ENCODE measurements around the gene TMEM191C. TPM values are rescaled to one million over a fixed set of nuclear protein-coding genes. Genes with fewer than 3 reads are reported as not detected.
A peak's percentile ranks its signal among the peaks of the same experiment; 100 is the strongest.
"Not testable (repeated sequence)": the region's sequence is repeated elsewhere in the genome, so short reads cannot be mapped to it uniquely, and the experiment has no call there.

TMEM191C gene
- total RNA-seq, 1 donor from 2014 or later = 6.8 TPM

DNA sequence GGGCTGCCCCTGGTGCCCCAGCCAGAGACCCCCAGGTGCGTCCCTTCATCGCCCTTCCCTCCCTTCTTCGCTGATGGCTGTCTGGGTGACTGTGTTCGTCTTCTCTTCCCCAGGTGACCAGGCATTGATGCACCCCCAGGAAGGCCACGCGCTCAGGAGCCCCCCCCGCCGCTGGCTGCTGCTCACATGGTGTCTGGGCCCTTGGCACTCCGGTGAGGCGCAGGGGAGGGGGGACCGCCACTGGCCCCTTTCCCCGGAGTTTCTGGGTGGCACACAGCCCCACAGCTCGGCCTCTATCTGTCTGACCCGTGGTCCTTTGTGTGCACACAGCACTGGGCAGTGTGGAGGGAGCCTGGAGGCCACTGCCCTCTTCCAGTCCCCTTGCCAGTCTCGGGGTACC is 24.5 kb upstream of the TMEM191C start:
- not testable (repeated sequence) for H3K27ac Mint-ChIP-seq, H3K9me3 Mint-ChIP-seq

DNA sequence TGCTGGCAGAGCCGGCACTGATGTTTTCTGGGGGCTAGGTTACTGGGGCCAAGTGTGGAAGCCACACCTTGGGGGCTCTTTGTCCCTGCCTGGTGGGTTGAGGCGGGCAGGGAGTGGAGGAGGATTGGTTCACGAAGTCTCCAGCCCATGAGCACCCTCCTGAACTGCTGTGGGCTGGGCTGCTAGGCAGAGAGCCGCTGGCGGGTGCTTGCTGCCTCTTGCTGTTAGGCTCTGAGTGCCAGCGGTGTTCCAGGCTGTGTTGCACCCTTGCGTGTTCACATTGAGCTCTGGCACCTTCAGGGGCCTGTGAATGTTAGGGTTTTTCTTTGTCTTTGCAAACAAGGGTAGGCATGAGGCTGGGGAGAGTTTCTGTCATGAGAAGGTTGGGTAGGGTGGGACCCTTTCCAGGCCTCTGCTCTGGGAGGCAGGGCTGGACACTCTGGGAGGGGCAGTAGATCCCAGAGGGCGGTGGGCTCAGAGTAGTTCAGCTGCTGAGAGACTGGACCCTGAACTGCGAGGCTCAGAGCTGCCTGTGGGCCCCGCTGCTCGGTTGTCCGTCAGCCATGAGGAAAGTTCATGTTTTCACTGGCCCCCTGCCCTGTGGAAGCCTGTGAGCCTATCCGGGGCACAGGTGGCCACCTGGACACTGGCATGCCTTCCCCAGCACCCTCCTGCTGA is 24.0 kb upstream of the TMEM191C start:
- no peaks in the 10 kb centered on the region for H3K27me3 Mint-ChIP-seq
- no peaks in the 10 kb centered on the region for H3K36me3 Mint-ChIP-seq
- H3K4me1 Mint-ChIP-seq (ENCODE audit: unreplicated experiment) = no peaks in the 10 kb centered on the region
- TF ChIP-seq, protein P1, sequence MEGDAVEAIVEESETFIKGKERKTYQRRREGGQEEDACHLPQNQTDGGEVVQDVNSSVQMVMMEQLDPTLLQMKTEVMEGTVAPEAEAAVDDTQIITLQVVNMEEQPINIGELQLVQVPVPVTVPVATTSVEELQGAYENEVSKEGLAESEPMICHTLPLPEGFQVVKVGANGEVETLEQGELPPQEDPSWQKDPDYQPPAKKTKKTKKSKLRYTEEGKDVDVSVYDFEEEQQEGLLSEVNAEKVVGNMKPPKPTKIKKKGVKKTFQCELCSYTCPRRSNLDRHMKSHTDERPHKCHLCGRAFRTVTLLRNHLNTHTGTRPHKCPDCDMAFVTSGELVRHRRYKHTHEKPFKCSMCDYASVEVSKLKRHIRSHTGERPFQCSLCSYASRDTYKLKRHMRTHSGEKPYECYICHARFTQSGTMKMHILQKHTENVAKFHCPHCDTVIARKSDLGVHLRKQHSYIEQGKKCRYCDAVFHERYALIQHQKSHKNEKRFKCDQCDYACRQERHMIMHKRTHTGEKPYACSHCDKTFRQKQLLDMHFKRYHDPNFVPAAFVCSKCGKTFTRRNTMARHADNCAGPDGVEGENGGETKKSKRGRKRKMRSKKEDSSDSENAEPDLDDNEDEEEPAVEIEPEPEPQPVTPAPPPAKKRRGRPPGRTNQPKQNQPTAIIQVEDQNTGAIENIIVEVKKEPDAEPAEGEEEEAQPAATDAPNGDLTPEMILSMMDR (conservative IDR thresholded peaks at IDR 0.05) = no peak
- DNase-seq (ENCODE audit: extremely low spot score, unreplicated experiment) = peak; percentile 63
- no peak overlapping the region for H3K4me3 Mint-ChIP-seq
- no peaks in the 10 kb centered on the region for H3K9me3 Mint-ChIP-seq
- peak overlapping the region; percentile 73 for H3K27ac Mint-ChIP-seq

More for the DNA sequence above, 24.5 kb upstream of the TMEM191C start:
- DNase-seq (ENCODE audit: extremely low spot score, unreplicated experiment) = peak; percentile 57
- H3K27me3 Mint-ChIP-seq; H3K4me3 Mint-ChIP-seq; H3K4me1 Mint-ChIP-seq (ENCODE audit: unreplicated experiment); H3K36me3 Mint-ChIP-seq: not testable (repeated sequence)

DNA sequence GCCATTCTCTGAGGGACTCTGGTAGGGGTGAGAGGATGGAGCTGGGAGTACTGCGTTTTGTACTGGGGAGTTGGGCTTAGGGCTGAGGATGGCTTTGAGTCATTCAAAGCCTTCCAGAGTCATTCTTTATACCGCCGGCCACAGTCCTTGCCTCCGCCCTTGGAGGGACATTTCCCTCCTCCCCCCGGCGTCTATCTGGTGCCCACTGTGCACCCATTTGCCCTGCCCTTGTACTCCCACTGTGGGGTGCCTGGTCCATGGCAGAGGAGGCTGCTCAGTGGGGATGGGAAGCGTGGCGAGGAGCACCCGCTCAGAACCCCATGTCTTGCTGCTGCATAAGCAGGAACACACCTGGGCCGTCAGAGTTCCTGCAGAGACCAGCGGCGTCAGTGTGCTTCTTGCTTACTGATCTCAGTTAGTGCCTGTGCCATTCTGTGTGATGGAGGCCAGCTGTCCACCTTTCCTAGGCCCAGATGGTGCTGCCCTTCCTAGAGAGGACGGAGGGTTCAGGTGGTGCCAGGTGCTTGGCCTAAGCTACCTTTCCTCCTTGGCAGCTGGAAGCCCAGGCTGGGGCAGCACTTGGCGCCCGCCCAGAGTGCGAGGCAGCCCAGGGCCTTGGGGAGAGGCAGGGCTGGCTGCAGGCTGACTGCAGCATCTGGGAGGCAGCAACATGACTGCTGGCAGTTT is 23.3 kb upstream of the TMEM191C start:
- peak; percentile 42 for DNase-seq (ENCODE audit: extremely low spot score, unreplicated experiment)
- Mint-ChIP-seq H3K9me3 (no peaks in the 10 kb centered on the region), H3K4me3 (no peak overlapping the region), H3K27ac (no peak overlapping the region), H3K36me3 (no peaks in the 10 kb centered on the region), H3K4me1 (ENCODE audit: unreplicated experiment) (no peaks in the 10 kb centered on the region), H3K27me3 (no peaks in the 10 kb centered on the region)
- TF ChIP-seq, protein P1 (conservative IDR thresholded peaks at IDR 0.05) = no peak

DNA sequence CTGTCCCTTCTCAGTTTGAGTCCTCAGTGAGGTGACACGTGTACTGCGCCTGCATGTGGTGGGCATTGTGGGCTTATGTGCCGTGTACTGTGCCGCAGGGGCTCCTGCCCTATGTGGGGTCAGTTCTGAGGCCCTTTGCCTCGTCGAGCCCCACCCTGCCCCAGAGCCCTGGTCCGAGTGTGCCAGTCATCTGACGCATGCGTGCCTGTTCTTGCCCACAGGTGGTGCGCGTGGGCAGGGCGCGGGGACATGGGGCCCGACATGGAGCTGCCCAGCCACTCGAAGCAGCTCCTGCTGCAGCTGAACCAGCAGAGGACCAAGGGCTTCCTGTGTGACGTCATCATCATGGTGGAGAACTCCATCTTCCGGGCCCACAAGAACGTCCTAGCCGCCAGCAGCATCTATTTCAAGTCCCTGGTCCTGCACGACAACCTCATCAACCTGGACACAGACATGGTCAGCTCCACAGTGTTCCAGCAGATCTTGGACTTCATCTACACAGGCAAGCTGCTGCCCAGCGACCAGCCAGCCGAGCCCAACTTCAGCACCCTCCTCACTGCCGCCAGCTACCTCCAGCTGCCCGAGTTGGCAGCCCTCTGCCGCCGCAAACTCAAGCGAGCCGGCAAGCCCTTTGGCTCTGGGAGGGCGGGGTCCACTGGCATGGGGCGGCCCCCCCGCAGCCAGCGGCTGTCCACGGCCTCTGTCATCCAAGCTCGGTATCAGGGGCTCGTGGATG is 22.3 kb upstream of the TMEM191C start:
- no peaks in the 10 kb centered on the region for H3K9me3 Mint-ChIP-seq
- TF ChIP-seq, protein P1 (conservative IDR thresholded peaks at IDR 0.05) = no peak
- H3K27me3 Mint-ChIP-seq = no peaks in the 10 kb centered on the region
- no peaks in the 10 kb centered on the region for H3K36me3 Mint-ChIP-seq
- H3K4me1 Mint-ChIP-seq (ENCODE audit: unreplicated experiment) = peaks cover 3% of the 10 kb centered on the region
- H3K4me3 Mint-ChIP-seq = no peak overlapping the region
- peak; percentile 62 for DNase-seq (ENCODE audit: extremely low spot score, unreplicated experiment)
- no peak overlapping the region for H3K27ac Mint-ChIP-seq

DNA sequence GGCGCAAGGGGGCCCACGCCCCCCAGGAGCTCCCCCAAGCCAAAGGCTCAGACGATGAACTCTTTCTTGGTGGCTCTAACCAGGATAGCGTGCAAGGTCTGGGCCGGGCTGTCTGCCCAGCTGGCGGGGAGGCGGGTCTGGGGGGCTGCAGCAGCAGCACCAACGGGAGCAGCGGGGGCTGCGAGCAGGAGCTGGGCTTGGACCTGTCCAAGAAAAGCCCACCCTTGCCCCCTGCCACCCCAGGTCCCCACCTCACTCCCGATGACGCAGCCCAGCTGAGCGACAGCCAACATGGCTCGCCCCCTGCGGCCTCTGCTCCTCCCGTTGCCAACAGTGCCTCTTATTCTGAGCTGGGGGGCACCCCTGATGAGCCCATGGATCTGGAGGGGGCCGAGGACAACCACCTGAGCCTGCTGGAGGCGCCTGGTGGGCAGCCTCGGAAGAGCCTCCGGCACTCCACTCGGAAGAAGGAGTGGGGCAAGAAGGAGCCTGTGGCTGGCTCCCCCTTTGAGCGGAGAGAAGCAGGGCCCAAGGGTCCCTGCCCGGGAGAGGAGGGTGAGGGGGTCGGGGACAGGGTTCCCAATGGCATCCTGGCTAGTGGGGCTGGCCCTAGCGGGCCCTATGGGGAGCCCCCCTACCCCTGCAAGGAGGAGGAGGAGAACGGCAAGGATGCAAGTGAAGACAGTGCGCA is 21.6 kb upstream of the TMEM191C start:
- no peaks in the 10 kb centered on the region for H3K9me3 Mint-ChIP-seq
- no peak overlapping the region for H3K27ac Mint-ChIP-seq
- TF ChIP-seq, protein P1 (conservative IDR thresholded peaks at IDR 0.05) = no peak
- H3K27me3 Mint-ChIP-seq = no peaks in the 10 kb centered on the region
- H3K36me3 Mint-ChIP-seq = no peaks in the 10 kb centered on the region
- peak; percentile 64 for DNase-seq (ENCODE audit: extremely low spot score, unreplicated experiment)
- peaks cover 3% of the 10 kb centered on the region for H3K4me1 Mint-ChIP-seq (ENCODE audit: unreplicated experiment)
- no peak overlapping the region for H3K4me3 Mint-ChIP-seq

All from type B pancreatic cell (in vitro differentiated cells).